Liver (tissue), 3 donors: Measurements from ENCODE around the gene CDC42EP1.
"Not testable (repeated sequence)": the region's sequence is repeated elsewhere in the genome, so short reads cannot be mapped to it uniquely, and the experiment has no call there.

Experiments used
- EGR1 ChIP-seq, 2 donors: IDR thresholded peaks; 2 replicates each; pipeline ENCODE4 v1.6.1; 2016 to 2018; ENCODE audit warnings: antibody characterized with exemption in 2 of 2, low read depth in 2 of 2
- FOXA1 ChIP-seq: IDR thresholded peaks from 2 replicates; pipeline ENCODE4 v1.6.1; 2016; ENCODE audit warnings: antibody characterized with exemption
- HNF4A ChIP-seq, 2 donors: conservative IDR thresholded peaks; 2 replicates each; pipeline ENCODE4 v1.6.1; 2016; ENCODE audit warnings: antibody characterized with exemption in 2 of 2, mild to moderate bottlenecking in 2 of 2
- HNF4G ChIP-seq: IDR thresholded peaks from 2 replicates; pipeline ENCODE4 v1.6.1; 2016; ENCODE audit warnings: antibody characterized with exemption
- JUND ChIP-seq, 2 donors: IDR thresholded peaks; 2 replicates each; pipeline ENCODE4 v1.6.1; 2016; ENCODE audit warnings: antibody characterized with exemption in 2 of 2
- RAD21 ChIP-seq, 2 donors: IDR thresholded peaks; 2 replicates each; pipeline ENCODE4 v1.6.1; 2016; ENCODE audit warnings: antibody characterized with exemption in 2 of 2, mild to moderate bottlenecking in 2 of 2
- REST ChIP-seq: IDR thresholded peaks from 2 replicates; pipeline ENCODE4 v1.6.1; 2016; ENCODE audit warnings: antibody characterized with exemption, mild to moderate bottlenecking
- RXRA ChIP-seq, 2 donors: IDR thresholded peaks; 2 replicates each; pipeline ENCODE4 v1.6.1; 2017 to 2018; ENCODE audit warnings: antibody characterized with exemption in 2 of 2, mild to moderate bottlenecking in 1 of 2
- SP1 ChIP-seq: IDR thresholded peaks from 2 replicates; pipeline ENCODE4 v1.6.1; 2018; ENCODE audit warnings: antibody characterized with exemption, mild to moderate bottlenecking
- TAF1 ChIP-seq: conservative IDR thresholded peaks from 2 replicates; pipeline ENCODE4 v1.6.1; 2016; ENCODE audit warnings: antibody characterized with exemption, mild to moderate bottlenecking
- YY1 ChIP-seq: IDR thresholded peaks from 2 replicates; pipeline ENCODE4 v1.6.1; 2016; ENCODE audit warnings: antibody characterized with exemption, mild to moderate bottlenecking
- TF ChIP-seq, protein P1 (sequence below): fragments of 150-350 bp; IDR thresholded peaks from 2 replicates; pipeline ENCODE4 v1.5.1; 2017; ENCODE audit warnings: improper control_type of control experiment, low read depth, low read length; ENCODE audit not compliant: missing input control
- TF ChIP-seq, protein P2 (sequence below): IDR thresholded peaks from 2 replicates; pipeline ENCODE4 v1.6.1; 2016; ENCODE audit warnings: antibody characterized with exemption
- TF ChIP-seq, protein P3 (sequence below): IDR thresholded peaks from 2 replicates; pipeline ENCODE4 v1.6.1; 2016; ENCODE audit warnings: antibody characterized with exemption
- donor health status: healthy.
- donor health status: healthy.

GRCh38 chr22:37610153-37610475 lies 49.8 kb downstream of the CDC42EP1 start:
- TF ChIP-seq, protein P1, sequence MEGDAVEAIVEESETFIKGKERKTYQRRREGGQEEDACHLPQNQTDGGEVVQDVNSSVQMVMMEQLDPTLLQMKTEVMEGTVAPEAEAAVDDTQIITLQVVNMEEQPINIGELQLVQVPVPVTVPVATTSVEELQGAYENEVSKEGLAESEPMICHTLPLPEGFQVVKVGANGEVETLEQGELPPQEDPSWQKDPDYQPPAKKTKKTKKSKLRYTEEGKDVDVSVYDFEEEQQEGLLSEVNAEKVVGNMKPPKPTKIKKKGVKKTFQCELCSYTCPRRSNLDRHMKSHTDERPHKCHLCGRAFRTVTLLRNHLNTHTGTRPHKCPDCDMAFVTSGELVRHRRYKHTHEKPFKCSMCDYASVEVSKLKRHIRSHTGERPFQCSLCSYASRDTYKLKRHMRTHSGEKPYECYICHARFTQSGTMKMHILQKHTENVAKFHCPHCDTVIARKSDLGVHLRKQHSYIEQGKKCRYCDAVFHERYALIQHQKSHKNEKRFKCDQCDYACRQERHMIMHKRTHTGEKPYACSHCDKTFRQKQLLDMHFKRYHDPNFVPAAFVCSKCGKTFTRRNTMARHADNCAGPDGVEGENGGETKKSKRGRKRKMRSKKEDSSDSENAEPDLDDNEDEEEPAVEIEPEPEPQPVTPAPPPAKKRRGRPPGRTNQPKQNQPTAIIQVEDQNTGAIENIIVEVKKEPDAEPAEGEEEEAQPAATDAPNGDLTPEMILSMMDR = not testable (repeated sequence)
- TF ChIP-seq FOXA1; SP1; TAF1; EGR1 (IDR thresholded peaks at IDR 0.05; ENCODE audit: low read depth in 2 of 2); HNF4G; JUND (IDR thresholded peaks at IDR 0.05); YY1; RAD21 (IDR thresholded peaks at IDR 0.05); REST; HNF4A (conservative IDR thresholded peaks at IDR 0.05); RXRA (IDR thresholded peaks at IDR 0.05): not testable (repeated sequence)
- TF ChIP-seq, protein P2, sequence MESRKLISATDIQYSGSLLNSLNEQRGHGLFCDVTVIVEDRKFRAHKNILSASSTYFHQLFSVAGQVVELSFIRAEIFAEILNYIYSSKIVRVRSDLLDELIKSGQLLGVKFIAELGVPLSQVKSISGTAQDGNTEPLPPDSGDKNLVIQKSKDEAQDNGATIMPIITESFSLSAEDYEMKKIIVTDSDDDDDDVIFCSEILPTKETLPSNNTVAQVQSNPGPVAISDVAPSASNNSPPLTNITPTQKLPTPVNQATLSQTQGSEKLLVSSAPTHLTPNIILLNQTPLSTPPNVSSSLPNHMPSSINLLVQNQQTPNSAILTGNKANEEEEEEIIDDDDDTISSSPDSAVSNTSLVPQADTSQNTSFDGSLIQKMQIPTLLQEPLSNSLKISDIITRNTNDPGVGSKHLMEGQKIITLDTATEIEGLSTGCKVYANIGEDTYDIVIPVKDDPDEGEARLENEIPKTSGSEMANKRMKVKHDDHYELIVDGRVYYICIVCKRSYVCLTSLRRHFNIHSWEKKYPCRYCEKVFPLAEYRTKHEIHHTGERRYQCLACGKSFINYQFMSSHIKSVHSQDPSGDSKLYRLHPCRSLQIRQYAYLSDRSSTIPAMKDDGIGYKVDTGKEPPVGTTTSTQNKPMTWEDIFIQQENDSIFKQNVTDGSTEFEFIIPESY = not testable (repeated sequence)
- TF ChIP-seq, protein P3, sequence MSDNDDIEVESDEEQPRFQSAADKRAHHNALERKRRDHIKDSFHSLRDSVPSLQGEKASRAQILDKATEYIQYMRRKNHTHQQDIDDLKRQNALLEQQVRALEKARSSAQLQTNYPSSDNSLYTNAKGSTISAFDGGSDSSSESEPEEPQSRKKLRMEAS = not testable (repeated sequence)
